Activated T-helper 17 cell treated with anti-CD3 and anti-CD28 coated beads, Interleukin-2, amount 50 U/mL, for 72 hours (primary cell): ENCODE data around the gene TOR1B. TPM values are rescaled to one million over a fixed set of nuclear protein-coding genes. Genes with fewer than 3 reads are reported as not detected.

Experiments
- ATAC-seq: fragments of 150-1000 bp; cut with Tn5 transposase; replicated peaks from 2 replicates; pipeline ENCODE4 v1.10.0; 2021; ENCODE audit warnings: mild to moderate bottlenecking, moderate library complexity
- H3K27ac Mint-ChIP-seq: one replicate; pipeline ENCODE4 v1.8.0; 2022; ENCODE audit warnings: mixed read lengths
- H3K27me3 Mint-ChIP-seq: one replicate; pipeline ENCODE4 v1.8.0; 2022; ENCODE audit warnings: mixed read lengths
- H3K36me3 Mint-ChIP-seq: one replicate; pipeline ENCODE4 v1.8.0; 2022; ENCODE audit warnings: low read depth, mild to moderate bottlenecking, mixed read lengths
- H3K4me1 Mint-ChIP-seq: one replicate; pipeline ENCODE4 v1.8.0; 2022; ENCODE audit warnings: mixed read lengths
- H3K4me3 Mint-ChIP-seq: one replicate; pipeline ENCODE4 v1.8.0; 2022; ENCODE audit warnings: mild to moderate bottlenecking, mixed read lengths
- H3K9me3 Mint-ChIP-seq: one replicate; pipeline ENCODE4 v1.8.0; 2022; ENCODE audit warnings: mixed read lengths
- total RNA-seq, 2 donors: library from RNA; stranded (reverse); gene quantifications; one replicate each; pipeline ENCODE4 v1.2.3, GENCODE V29; 2022

The TOR1B gene
- total RNA-seq, 2 donors from 2014 or later = 22.0 to 26.6 TPM

DNA sequence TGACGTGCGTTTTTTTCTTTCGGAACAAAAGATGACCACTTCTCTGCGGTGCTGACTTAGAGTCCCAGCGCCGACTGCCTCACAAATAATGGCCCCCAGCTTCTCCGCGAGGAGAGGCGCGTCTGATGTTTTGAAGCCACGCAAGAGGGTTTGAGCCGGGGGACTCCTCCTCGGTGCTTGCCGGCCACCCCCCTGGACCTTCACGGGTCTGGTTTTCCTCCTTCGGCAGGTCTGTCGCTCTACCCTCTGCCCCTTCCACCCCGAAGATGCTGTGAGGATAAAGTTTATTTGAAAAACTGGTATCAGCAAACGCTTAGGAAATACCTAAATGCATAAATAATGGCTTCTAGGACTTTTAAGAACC lies 32.9 kb downstream of the TOR1B start:
- Mint-ChIP-seq H3K9me3 (no peaks in the 10 kb centered on the region), H3K4me3 (peak overlapping the region; percentile 96), H3K27me3 (no peaks in the 10 kb centered on the region), H3K36me3 (peaks cover 72% of the 10 kb centered on the region), H3K27ac (peak overlapping the region; percentile 92), H3K4me1 (peaks cover 36% of the 10 kb centered on the region)
- peak; percentile 7 for ATAC-seq

DNA sequence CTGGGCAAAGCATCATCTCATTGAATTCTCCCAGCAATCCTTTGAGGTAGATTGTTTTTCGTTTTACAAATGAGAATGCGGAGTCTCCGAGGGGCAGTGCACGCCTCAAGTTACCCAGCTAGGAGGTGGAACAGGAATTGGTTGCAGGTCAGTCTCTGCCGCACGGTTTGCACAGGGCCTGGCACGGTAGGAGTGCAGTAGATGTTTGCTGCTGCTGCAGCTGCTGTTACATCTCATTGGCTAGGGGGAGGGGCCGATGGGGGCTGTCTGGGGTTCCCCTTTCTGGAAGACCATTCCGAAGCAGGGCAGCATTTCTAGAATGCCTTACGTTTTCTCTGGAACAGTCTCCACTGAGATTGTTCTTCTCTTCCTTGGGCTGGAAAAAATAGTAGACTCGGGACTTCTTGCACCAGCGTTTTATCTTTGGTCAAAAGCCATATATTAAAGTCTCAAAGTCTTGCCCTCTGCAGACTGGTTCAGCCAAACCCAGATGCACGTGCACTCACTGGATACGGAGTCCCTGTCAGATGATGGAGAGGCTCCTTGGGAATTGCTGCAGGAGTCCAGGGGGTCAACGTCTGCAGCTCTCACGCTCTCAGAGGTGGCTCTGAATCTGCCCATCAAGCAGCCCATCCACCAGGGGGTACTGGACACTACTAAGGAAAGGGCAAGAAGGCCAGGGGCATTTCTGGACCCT lies 33.5 kb downstream of the TOR1B start:
- H3K27ac Mint-ChIP-seq = peak overlapping the region; percentile 92
- H3K4me3 Mint-ChIP-seq = peak overlapping the region; percentile 96
- ATAC-seq = no peak
- H3K36me3 Mint-ChIP-seq = peaks cover 72% of the 10 kb centered on the region
- peaks cover 41% of the 10 kb centered on the region for H3K4me1 Mint-ChIP-seq
- H3K27me3 Mint-ChIP-seq = no peaks in the 10 kb centered on the region
- H3K9me3 Mint-ChIP-seq = no peaks in the 10 kb centered on the region

DNA sequence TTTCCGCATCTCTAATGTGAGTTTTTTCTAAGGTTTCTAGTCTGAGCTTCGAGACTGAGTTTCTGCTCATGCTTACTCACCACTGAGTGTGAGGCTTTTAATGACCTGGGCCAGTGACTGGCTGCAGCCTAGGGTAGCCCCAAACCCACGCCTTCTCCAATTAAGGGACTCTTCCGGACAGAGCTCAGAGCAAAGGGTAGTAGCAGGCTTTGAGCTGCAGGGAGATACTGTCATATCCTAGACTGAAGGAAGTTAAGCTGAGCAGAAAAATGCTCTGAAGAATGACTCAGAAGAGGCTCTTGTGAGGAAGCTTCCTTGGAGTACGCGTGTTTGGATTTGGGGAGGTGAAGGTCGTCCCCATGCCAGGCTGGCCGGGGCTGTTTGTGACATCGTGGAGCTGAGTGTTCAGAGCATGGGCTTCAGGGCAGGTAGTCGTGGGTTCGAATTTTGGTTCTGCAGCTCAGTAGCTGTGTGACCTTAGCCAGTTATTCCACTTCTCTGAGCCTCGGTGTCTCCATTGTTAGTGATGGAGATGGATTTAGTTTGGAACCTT lies 35.8 kb downstream of the TOR1B start:
- peak; percentile 54 for ATAC-seq
- H3K4me1 Mint-ChIP-seq = peaks cover 36% of the 10 kb centered on the region
- peak overlapping the region; percentile 96 for H3K4me3 Mint-ChIP-seq
- peaks cover 48% of the 10 kb centered on the region for H3K36me3 Mint-ChIP-seq
- H3K27me3 Mint-ChIP-seq = no peaks in the 10 kb centered on the region
- H3K9me3 Mint-ChIP-seq = no peaks in the 10 kb centered on the region
- peak overlapping the region; percentile 92 for H3K27ac Mint-ChIP-seq

DNA sequence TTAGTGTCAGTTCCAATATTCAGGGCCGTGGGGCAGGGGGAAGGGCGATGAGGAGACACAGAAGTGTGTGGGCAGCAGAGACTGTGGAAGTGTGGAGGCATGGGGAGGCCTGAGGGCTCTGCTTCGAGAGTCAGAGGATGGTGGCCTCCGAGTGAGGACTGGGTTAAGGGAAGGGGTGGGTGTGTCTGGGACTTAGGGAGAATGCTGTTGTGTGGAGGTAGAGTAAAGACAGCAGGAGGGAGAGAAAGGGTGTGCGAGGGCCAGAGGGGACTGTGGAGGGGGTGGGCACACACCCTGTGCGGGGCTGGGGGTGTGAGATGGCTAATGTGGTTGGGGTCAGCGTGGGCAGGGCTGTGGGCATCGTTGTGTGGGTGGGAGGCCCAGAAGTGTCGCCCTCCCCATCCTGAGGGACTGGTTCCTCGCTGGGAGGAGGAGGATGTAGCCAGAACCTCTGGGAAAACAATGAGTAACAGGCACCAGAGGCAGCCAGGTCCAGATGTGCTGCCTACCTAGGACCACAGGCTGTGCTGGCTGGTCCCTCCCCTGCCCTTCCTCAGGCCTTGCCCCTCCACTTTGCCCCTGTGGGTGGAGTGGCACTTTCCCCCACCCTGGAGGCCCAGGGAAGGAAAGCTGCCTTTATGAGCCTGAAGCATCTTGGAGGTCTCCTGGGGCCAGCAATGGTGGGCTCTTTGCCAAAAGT lies 36.5 kb downstream of the TOR1B start:
- Mint-ChIP-seq H3K27ac (peak overlapping the region; percentile 92), H3K36me3 (peaks cover 41% of the 10 kb centered on the region), H3K4me3 (peak overlapping the region; percentile 96)

DNA sequence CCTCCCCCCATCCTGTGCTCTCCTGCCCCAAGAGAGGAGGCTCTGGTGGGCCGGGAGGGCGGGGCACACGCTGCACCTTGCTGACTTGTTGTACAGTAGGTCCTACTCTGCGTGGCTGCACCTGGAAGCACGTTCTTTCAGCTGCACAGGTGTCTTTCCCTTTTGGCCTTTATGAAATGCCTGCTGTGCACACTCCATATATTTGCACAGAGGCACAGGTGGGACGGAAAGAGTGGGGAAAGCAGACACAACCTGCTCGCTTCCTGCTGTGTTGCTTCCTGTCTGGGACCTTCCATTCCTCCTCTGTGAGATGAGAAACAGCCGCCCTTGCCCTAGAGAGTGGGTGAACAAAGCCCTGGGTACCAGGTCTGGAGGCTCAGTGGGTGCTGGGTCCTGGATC lies 37.0 kb downstream of the TOR1B start:
- Mint-ChIP-seq H3K27ac (peak overlapping the region; percentile 92), H3K27me3 (no peaks in the 10 kb centered on the region), H3K9me3 (no peaks in the 10 kb centered on the region), H3K4me1 (peaks cover 32% of the 10 kb centered on the region), H3K4me3 (peak overlapping the region; percentile 96), H3K36me3 (peaks cover 36% of the 10 kb centered on the region)
- no peak for ATAC-seq

More for the DNA sequence above, 36.5 kb downstream of the TOR1B start:
- no peak for ATAC-seq
- H3K4me1 Mint-ChIP-seq = peaks cover 32% of the 10 kb centered on the region
- H3K9me3 Mint-ChIP-seq = no peaks in the 10 kb centered on the region
- H3K27me3 Mint-ChIP-seq = no peaks in the 10 kb centered on the region

DNA sequence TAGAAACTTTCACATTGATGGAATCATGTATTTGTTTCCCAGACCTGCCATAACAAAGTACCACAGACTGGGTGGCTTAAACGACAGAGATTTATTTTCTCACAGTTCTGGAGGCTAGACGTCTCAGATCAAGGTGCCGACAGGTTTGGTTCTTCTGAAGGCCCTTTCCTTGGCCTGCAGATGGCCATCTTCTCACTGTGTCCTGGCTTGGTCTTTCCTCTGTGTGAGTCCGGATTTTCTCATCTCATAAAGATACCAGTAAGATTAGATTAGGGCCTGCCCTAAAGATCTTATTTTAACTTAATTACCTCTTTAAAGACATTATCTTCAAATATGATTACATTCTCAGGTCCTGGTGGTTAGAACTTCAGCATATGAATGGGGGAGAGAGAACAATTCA lies 38.1 kb downstream of the TOR1B start:
- Mint-ChIP-seq H3K4me1 (peaks cover 32% of the 10 kb centered on the region), H3K9me3 (no peaks in the 10 kb centered on the region), H3K4me3 (peak overlapping the region; percentile 27), H3K27me3 (no peaks in the 10 kb centered on the region), H3K27ac (peak overlapping the region; percentile 74), H3K36me3 (peaks cover 30% of the 10 kb centered on the region)
- ATAC-seq = no peak

DNA sequence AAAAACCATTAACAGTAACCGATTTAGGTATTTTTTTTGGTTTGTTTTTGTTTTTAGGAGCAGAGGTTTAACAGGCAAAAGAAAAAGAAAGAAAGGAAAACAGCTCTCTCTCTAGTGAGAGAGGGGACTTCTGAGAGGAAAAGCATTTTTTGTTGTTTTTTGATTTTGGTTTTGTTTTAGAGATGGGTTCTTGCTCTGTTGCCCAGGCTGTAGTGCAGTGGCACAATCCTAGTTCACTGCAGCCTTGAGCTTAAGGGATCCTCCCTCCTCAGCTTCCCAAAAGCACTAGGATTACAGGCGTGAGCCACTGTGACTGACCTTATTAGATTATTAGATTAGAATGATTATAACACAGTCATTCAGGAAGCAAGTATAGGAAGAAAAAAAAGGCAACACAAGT lies 42.4 kb downstream of the TOR1B start:
- peaks cover 12% of the 10 kb centered on the region for H3K4me1 Mint-ChIP-seq
- H3K36me3 Mint-ChIP-seq = peaks cover 16% of the 10 kb centered on the region
- H3K4me3 Mint-ChIP-seq = no peak overlapping the region
- H3K27me3 Mint-ChIP-seq = no peaks in the 10 kb centered on the region
- H3K9me3 Mint-ChIP-seq = no peaks in the 10 kb centered on the region
- ATAC-seq = no peak
- peak overlapping the region; percentile 81 for H3K27ac Mint-ChIP-seq

DNA sequence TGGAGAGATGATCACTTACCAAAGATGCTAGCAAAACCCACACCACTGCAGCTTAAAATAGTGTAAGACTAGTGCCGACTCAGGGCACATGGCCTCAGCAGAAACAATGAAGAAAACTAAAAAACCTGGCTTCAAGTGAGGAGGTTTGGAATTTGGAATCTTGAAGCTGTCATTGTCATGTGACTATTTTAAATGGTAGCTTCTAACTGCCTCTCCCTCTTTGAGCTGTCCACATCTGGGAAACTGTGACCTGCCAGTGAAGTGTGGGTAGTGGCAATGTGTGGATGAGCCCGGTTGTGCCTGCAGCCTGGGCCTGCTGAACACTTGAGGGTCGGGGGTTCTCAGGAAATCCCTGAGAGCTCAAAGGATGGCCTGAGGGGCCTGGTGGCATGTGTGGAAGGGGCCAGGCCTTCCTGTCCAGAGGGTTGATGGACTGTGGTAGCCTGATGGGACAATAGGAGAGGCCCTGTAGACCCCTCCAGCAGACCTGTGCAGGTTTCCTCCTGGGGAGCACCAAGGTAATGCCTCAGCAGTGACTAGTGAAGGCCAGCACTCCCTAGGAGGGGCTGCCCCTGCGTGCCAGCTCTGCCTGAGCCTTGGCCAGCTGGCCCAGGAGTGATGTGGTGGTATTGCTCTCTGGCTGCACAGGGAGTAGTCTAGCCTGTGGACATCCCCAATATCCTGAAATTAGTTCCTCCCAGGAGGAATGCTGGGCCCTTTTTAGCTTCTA lies 45.9 kb downstream of the TOR1B start:
- Mint-ChIP-seq H3K36me3 (peaks cover 44% of the 10 kb centered on the region), H3K27me3 (no peaks in the 10 kb centered on the region), H3K4me3 (no peak overlapping the region), H3K9me3 (no peaks in the 10 kb centered on the region), H3K4me1 (peaks cover 9% of the 10 kb centered on the region), H3K27ac (peak overlapping the region; percentile 17)
- no peak for ATAC-seq

DNA sequence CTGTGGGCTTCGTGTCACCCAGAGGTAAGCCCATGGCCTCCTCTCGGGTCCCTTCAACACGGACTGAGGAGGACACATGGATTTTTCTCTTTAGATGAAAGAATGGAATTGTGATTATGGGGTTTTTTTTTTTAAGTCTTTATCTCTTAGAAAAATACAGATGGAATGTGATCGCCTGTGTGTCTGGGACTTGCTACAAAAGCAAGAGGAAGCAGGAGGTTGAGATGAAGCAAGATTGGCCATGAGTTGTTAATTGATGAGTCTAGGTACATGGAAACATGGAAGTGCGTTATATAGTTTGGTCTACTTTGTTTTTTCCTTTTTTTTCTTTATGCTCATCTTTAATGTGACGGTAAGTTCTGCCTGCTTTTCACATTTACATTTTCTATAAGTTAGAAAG lies 46.9 kb downstream of the TOR1B start:
- H3K4me1 Mint-ChIP-seq = peaks cover 19% of the 10 kb centered on the region

DNA sequence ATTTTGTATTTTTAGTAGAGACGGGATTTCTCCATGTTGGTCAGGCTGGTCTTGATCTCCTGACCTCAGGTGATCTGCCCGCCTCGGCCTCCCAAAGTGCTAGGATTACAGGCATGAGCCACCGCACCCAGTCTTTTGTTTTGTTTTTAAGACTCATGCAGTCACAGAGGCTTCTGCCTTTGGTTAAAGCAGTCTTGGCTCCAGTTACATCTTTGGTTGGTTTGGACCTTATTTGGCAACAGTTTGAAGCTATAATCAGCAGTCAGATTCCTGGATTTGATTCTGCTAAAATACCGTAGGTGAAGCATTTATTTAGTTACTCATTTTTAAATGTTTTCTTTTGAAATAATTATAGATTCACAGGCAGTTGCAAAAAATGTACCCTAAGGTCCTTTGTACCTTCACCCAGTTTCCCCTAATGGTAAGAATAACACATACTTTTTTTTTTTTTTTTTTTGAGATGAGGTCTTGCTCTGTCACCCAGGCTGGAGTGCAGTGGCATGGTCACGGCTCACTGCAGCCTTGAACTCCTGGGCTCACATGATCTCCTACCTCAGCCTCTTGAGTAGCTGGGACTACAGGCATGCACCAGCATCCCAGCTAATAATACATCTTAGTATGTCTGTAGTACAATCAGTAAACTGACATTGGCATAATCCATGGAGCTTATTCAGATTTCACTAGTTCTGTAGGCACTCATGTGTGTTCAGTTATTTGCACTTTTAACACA lies 48.0 kb downstream of the TOR1B start:
- peaks cover 19% of the 10 kb centered on the region for H3K4me1 Mint-ChIP-seq
- H3K9me3 Mint-ChIP-seq = no peaks in the 10 kb centered on the region
- H3K27ac Mint-ChIP-seq = peak overlapping the region; percentile 17
- no peak for ATAC-seq
- no peaks in the 10 kb centered on the region for H3K27me3 Mint-ChIP-seq
- no peak overlapping the region for H3K4me3 Mint-ChIP-seq
- peaks cover 65% of the 10 kb centered on the region for H3K36me3 Mint-ChIP-seq

More for the DNA sequence above, 46.9 kb downstream of the TOR1B start:
- ATAC-seq = no peak
- Mint-ChIP-seq H3K27ac (peak overlapping the region; percentile 17), H3K27me3 (no peaks in the 10 kb centered on the region), H3K36me3 (peaks cover 55% of the 10 kb centered on the region), H3K4me3 (no peak overlapping the region), H3K9me3 (no peaks in the 10 kb centered on the region)

DNA sequence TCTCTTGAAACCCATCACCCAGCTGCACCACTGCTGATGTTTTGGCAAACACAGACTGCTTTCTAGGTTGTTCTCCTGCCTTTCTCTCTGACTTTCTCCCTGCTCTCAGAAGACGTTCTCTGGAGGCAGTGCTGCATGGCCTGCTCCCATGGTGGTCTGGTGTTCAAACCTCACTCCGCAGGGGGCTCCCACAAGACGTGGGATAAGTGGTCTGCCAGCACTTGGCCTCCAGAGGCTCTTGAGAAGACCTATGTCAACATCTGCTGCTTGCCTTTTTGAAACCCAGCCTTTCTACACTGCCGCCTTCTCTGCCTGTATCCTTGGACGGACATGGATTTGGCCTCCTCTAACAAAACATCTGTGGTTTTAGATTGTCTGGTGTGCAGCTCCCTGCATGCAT lies 48.8 kb downstream of the TOR1B start:
- ATAC-seq = no peak
- H3K9me3 Mint-ChIP-seq = no peaks in the 10 kb centered on the region
- no peak overlapping the region for H3K27ac Mint-ChIP-seq
- H3K4me1 Mint-ChIP-seq = peaks cover 19% of the 10 kb centered on the region
- H3K36me3 Mint-ChIP-seq = peaks cover 74% of the 10 kb centered on the region
- H3K4me3 Mint-ChIP-seq = no peak overlapping the region
- H3K27me3 Mint-ChIP-seq = no peaks in the 10 kb centered on the region

DNA sequence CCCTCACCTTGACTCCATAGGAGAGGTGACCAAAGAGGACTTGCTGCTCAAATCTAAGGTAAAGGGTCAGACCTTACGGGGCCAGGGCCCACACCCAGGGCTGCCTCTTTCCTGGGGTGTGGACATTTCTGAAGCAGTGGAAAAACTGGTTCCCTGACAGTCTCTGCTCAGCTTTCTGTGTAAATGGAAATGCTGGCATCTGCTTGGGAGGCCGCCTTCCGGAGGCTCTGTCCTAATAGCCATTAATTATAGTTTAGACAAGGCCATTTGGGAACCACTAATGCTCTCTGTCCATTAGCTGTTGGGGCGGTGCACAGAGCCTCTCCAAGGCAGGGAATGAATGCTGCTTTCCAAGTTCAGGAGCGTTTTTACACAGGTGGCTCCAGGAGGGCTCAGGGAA lies 49.6 kb downstream of the TOR1B start:
- no peak overlapping the region for H3K27ac Mint-ChIP-seq
- ATAC-seq = no peak
- no peak overlapping the region for H3K4me3 Mint-ChIP-seq
- H3K9me3 Mint-ChIP-seq = no peaks in the 10 kb centered on the region
- no peaks in the 10 kb centered on the region for H3K27me3 Mint-ChIP-seq
- peaks cover 19% of the 10 kb centered on the region for H3K4me1 Mint-ChIP-seq
- H3K36me3 Mint-ChIP-seq = peaks cover 81% of the 10 kb centered on the region

DNA sequence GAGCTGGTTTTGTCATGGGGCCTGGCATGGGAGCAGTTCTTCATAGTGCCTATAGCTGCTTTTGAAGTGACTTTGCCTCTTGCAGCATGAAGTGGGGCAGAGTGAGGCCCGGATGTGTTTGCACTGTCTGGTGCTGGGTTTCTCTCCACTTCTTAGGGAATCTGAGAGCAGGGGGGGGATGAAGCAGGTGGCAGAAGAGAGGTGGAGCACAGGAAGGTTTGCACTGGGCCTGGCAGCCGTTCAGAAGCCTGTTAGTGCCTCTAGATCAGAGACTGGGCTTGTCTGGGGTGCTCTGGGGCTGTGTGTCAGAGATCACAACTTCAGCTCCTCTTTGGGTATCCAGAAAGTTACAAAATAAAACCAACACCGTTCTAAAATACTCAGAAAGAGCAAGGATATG lies 50.6 kb downstream of the TOR1B start:
- no peaks in the 10 kb centered on the region for H3K27me3 Mint-ChIP-seq
- peak overlapping the region; percentile 69 for H3K27ac Mint-ChIP-seq
- H3K36me3 Mint-ChIP-seq = peaks cover 88% of the 10 kb centered on the region
- H3K4me3 Mint-ChIP-seq = no peak overlapping the region
- no peak for ATAC-seq
- no peaks in the 10 kb centered on the region for H3K9me3 Mint-ChIP-seq
- H3K4me1 Mint-ChIP-seq = peaks cover 19% of the 10 kb centered on the region

DNA sequence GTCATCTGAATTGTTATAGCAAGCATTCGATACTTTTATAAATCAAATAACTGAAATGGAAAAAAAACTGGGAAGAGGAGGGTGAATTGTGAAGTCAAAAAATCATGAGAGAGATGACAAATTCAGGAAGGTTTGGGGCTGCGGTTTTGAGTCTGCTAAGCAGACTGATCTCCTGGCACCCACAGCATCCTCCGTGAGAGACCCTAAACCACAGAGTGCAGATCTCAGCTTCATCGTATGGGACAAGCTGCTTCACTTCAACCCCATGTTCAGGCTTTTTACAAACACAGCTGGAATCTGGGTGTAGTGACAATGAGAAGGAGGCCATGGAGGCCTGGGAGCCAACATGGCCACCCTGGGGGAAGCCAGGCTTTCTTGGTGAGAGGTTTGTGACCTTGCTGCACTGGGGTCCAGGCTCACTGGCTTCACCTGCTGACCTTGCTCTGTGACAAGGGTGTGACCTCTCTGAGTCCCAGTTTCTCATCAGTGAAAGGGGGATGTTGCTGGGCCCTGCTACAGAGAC lies 51.7 kb downstream of the TOR1B start:
- Mint-ChIP-seq H3K27ac (peak overlapping the region; percentile 69), H3K9me3 (no peaks in the 10 kb centered on the region), H3K36me3 (peaks cover 88% of the 10 kb centered on the region), H3K27me3 (no peaks in the 10 kb centered on the region), H3K4me3 (peak overlapping the region; percentile 18), H3K4me1 (peaks cover 19% of the 10 kb centered on the region)
- ATAC-seq = no peak
